ENCODE measurements around the gene NFXL1. TPM values are rescaled to one million over a fixed set of nuclear protein-coding genes. Genes with fewer than 3 reads are reported as not detected.
A peak's percentile ranks its signal among the peaks of the same experiment; 100 is the strongest.

Gene NFXL1
- total and polyA plus RNA-seq, 2 experiments from 2014 or later: 8.6 to 14.4 TPM

DNA sequence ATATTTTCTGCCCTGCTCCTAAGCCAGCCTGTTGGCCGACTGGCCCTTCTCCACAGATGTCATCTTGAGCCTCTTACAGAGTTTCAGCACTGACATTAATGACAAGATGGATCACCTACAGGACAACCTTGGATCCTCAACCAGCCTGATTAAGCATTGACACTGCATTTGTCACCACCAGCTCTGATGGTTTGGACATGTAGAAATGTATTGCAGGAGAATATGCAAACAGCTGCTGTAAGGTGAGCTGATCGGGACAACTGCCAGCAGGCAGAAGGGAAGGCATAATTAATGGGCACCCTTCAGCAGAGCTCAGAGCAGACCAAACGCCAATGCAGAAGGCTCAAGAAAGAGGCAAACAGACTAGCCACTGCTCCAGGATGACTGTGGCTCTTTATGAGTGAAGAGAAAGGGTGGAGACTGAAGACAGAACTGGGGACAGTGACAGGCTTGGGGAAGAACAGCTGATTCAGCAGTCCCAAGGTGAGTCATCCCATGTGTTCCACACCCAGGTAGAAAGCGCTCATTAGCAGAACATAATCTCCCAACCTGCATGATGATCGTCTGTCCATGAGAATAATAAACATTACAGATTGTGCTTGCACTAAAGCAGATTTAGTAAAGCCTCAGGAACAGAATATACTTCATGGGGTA lies 83.2 kb downstream of the NFXL1 start:
- TF ChIP-seq, protein P1, sequence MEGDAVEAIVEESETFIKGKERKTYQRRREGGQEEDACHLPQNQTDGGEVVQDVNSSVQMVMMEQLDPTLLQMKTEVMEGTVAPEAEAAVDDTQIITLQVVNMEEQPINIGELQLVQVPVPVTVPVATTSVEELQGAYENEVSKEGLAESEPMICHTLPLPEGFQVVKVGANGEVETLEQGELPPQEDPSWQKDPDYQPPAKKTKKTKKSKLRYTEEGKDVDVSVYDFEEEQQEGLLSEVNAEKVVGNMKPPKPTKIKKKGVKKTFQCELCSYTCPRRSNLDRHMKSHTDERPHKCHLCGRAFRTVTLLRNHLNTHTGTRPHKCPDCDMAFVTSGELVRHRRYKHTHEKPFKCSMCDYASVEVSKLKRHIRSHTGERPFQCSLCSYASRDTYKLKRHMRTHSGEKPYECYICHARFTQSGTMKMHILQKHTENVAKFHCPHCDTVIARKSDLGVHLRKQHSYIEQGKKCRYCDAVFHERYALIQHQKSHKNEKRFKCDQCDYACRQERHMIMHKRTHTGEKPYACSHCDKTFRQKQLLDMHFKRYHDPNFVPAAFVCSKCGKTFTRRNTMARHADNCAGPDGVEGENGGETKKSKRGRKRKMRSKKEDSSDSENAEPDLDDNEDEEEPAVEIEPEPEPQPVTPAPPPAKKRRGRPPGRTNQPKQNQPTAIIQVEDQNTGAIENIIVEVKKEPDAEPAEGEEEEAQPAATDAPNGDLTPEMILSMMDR (IDR thresholded peaks at IDR 0.05; ENCODE audit: low read depth, low read length): no peak
- peak in 1 of 2 donors; percentile 56 for DNase-seq (ENCODE audit: low read depth in 1 of 2, low spot score in 1 of 2)
- Histone ChIP-seq H3K36me3 (no peaks in the 10 kb centered on the region), H3K27ac (peak overlapping the region; percentile 90), H3K9me3 (ENCODE audit: low read depth) (no peaks in the 10 kb centered on the region), H3K4me3 (peak overlapping the region; percentile 15), H3K4me1 (ENCODE audit: low read depth) (peaks cover 73% of the 10 kb centered on the region), H3K27me3 (no peaks in the 10 kb centered on the region)

DNA sequence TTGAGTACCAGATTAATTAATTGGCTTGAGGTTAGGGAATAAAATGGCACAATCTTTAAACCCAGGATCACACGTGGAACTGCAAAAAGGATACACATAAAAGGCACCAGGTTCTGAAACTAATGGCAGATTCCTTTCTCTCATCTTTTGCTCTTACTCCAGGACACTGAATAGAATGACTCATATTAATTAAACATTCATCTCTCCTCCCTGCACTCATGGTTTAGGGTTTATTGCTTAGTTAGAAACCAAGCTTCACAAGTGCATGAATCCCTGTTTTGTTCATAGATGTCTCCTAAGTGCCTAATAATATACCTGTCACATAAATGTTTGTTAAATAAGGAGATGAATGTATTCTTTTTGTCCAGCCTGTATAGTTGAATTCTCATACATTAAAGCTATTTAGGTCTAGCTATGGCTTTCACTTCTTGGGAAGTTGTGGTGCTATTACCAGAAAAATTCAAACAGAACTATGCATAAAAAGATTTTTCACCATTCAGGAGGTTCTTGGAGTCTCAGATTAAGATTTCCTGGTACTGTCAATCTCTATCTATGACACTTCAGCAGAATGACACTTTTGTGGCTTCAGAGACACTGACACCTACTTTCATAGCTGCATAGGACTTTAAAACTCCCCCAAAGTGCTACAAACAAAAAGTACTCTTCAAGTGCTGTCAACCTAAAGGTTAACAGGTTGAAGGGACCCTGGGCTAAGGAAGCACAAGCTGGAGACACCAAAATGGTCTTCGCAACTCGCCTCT lies 83.9 kb downstream of the NFXL1 start:
- Histone ChIP-seq H3K4me3 (no peak overlapping the region), H3K36me3 (no peaks in the 10 kb centered on the region), H3K9me3 (ENCODE audit: low read depth) (no peaks in the 10 kb centered on the region), H3K27me3 (no peaks in the 10 kb centered on the region), H3K27ac (peak overlapping the region; percentile 90), H3K4me1 (ENCODE audit: low read depth) (peaks cover 73% of the 10 kb centered on the region)
- no peak for DNase-seq (ENCODE audit: low read depth in 1 of 2, low spot score in 1 of 2)
- TF ChIP-seq, protein P1 (IDR thresholded peaks at IDR 0.05; ENCODE audit: low read depth, low read length): no peak

DNA sequence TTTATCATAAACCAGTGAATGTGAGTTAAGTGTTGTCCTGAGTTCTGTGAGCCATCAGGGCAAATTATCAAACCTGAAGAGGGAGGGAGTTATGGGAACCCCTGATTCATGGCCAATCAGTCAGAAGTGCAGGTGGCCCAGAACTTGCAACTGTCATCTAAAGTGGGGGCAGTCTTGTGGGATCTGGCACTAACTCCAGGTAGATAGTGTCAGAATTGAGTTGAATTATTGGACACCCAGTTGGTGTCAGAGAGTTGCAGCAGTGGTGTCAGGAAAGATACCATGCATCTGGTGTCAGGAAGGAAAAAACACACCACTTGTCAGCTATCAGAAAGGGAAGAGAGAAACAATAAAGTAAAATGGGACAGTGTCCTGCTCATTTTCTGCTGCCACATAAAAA lies 84.9 kb downstream of the NFXL1 start:
- TF ChIP-seq, protein P1 (IDR thresholded peaks at IDR 0.05; ENCODE audit: low read depth, low read length): no peak
- Histone ChIP-seq H3K36me3 (no peaks in the 10 kb centered on the region), H3K4me1 (ENCODE audit: low read depth) (peaks cover 70% of the 10 kb centered on the region), H3K4me3 (no peak overlapping the region), H3K9me3 (ENCODE audit: low read depth) (no peaks in the 10 kb centered on the region), H3K27me3 (no peaks in the 10 kb centered on the region), H3K27ac (peak overlapping the region; percentile 90)
- no peak for DNase-seq (ENCODE audit: low read depth in 1 of 2, low spot score in 1 of 2)

DNA sequence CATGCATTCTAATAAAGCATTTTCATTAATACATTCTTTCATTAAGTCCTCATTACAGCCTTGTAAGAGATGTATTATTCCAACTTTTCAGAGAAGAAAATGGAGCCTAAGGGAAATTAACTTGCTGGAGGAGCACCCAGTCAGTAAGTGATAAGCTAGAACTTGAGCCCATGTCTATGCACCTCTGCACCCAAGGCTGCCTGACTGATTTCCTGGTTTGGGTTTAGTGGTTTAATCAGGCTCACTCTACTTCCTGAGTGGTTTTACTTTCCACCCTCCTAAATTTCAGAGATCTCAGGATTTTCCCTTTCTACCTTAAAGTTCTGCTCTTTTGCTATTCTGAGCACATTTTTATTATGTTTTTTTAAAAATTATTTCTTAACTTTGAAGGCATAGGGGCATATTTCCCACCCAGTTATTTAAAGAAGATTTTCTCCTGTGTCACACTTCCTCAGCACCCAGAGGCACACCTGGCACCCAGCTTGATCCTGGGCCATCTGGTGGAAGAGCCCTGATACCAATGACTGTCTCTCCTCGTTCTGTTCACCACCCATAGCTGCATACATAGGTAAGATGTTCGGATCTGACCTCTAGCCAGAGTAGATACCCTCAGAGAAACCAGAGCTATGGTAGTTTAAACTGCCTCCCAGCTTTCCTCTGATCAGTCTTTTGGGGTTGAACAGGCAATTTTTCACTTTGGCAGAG lies 86.9 kb downstream of the NFXL1 start:
- H3K9me3 ChIP-seq (ENCODE audit: low read depth): no peaks in the 10 kb centered on the region
- H3K4me1 ChIP-seq (ENCODE audit: low read depth): peaks cover 85% of the 10 kb centered on the region
- H3K27ac ChIP-seq: peak overlapping the region; percentile 98
- no peaks in the 10 kb centered on the region for H3K27me3 ChIP-seq
- H3K36me3 ChIP-seq: peaks cover 4% of the 10 kb centered on the region
- H3K4me3 ChIP-seq: no peak overlapping the region
- TF ChIP-seq, protein P1 (IDR thresholded peaks at IDR 0.05; ENCODE audit: low read depth, low read length): no peak
- DNase-seq (ENCODE audit: low read depth in 1 of 2, low spot score in 1 of 2): no peak

DNA sequence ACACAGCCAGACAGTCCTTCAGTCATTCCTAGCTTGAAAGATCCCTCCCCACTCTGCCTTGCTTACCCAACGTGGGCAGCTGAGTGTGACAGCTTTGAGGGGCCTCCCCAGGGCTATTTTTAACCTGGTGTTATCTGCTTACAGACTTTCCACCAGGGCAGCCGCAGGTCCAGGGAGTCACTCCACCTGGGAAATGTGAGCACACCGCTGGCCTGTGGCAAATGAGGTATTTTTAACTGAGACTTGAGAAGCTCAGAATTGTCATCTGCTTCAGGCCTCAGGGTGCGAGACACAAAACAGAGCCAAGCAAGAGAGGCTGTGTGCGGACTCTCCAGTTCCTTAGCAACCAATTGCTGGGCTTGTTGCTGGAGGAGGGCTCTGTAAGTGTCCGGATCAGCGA lies 89.5 kb downstream of the NFXL1 start:
- Histone ChIP-seq H3K27ac (peak overlapping the region; percentile 98), H3K9me3 (ENCODE audit: low read depth) (no peaks in the 10 kb centered on the region), H3K36me3 (peaks cover 4% of the 10 kb centered on the region), H3K27me3 (no peaks in the 10 kb centered on the region), H3K4me3 (no peak overlapping the region), H3K4me1 (ENCODE audit: low read depth) (peaks cover 70% of the 10 kb centered on the region)
- peak in 1 of 2 donors; percentile 97 for DNase-seq (ENCODE audit: low read depth in 1 of 2, low spot score in 1 of 2)
- TF ChIP-seq, protein P1 (IDR thresholded peaks at IDR 0.05; ENCODE audit: low read depth, low read length): no peak
